OCI-LY7 (cell line): ENCODE results near the gene MTMR11. TPM values are rescaled to one million over a fixed set of nuclear protein-coding genes. Genes with fewer than 3 reads are reported as not detected.

Source experiments
- BruUV-seq: library from RNA; stranded (reverse); fragments of 400-500 nt; replicated peaks from 2 replicates; lab custom pipeline; 2021; lab: Mats Ljungman, UMichigan
- CTCF ChIA-PET: fragments of 300-600 bp; sonication (Branson Sonifier 250); formaldehyde crosslinking; loops from one replicate; lab custom pipeline; 2022; ENCODE audit warnings: antibody characterized with exemption; ENCODE audit not compliant: unreplicated experiment; lab: Charles Lee
- POLR2A ChIA-PET: fragments of 300-600 bp; sonication (Branson Sonifier 250); formaldehyde crosslinking; loops from one replicate; lab custom pipeline; 2022; ENCODE audit warnings: antibody characterized with exemption; lab: Charles Lee
- DNase-seq: peaks from one replicate; pipeline ENCODE4 v3.0.0-alpha.2; 2015; ENCODE audit warnings: low spot score
- H2AFZ ChIP-seq: fragments of 200-600 bp; sonication (generic), shearing (Covaris generic); 2 replicates; pipeline ENCODE4 v1.6.1; 2014; ENCODE audit warnings: mild to moderate bottlenecking, antibody characterized with exemption, low read length, moderate library complexity
- H3K27ac ChIP-seq: fragments of 200-600 bp; sonication (generic); 2 replicates; pipeline ENCODE4 v1.5.1; 2014; ENCODE audit warnings: mixed run types, low read depth, mild to moderate bottlenecking, moderate library complexity, low read length, inconsistent platforms; ENCODE audit not compliant: poor library complexity, severe bottlenecking
- H3K36me3 ChIP-seq: fragments of 200-600 bp; sonication (generic); 2 replicates; pipeline ENCODE4 v1.6.1; 2014; ENCODE audit warnings: mild to moderate bottlenecking, antibody characterized with exemption, low read length, moderate library complexity, mixed read lengths; ENCODE audit not compliant: insufficient read depth
- H3K4me1 ChIP-seq: fragments of 200-600 bp; sonication (generic); 2 replicates; pipeline ENCODE4 v1.5.1; 2014; ENCODE audit warnings: mild to moderate bottlenecking, low read length; ENCODE audit not compliant: insufficient read depth, poor library complexity, severe bottlenecking
- H3K4me2 ChIP-seq: fragments of 200-600 bp; sonication (generic); 2 replicates; pipeline ENCODE4 v1.6.1; 2014; ENCODE audit warnings: mild to moderate bottlenecking, low read length
- H3K4me3 ChIP-seq: fragments of 200-600 bp; sonication (generic); 2 replicates; pipeline ENCODE4 v1.5.1; 2014; ENCODE audit warnings: mild to moderate bottlenecking, low read depth, low read length; ENCODE audit not compliant: poor library complexity, severe bottlenecking
- H3K79me2 ChIP-seq: fragments of 200-600 bp; sonication (generic); 2 replicates; pipeline ENCODE4 v1.6.1; 2016; ENCODE audit warnings: low read depth, mild to moderate bottlenecking, low read length, moderate library complexity, mixed read lengths; ENCODE audit not compliant: insufficient read depth
- H3K9me2 ChIP-seq: fragments of 200-600 bp; sonication (generic); 2 replicates; pipeline ENCODE4 v1.6.1; 2016; ENCODE audit warnings: mild to moderate bottlenecking, low read length, mixed read lengths; ENCODE audit not compliant: insufficient read depth
- H3K9me3 ChIP-seq: fragments of 200-600 bp; sonication (generic); 2 replicates; pipeline ENCODE4 v1.6.1; 2014; ENCODE audit warnings: mild to moderate bottlenecking, mixed run types, low read length, mixed read lengths
- H4K20me1 ChIP-seq: fragments of 200-600 bp; sonication (generic); 2 replicates; pipeline ENCODE4 v1.6.1; 2014; ENCODE audit warnings: mild to moderate bottlenecking, antibody characterized with exemption, low read length, moderate library complexity, mixed read lengths; ENCODE audit not compliant: insufficient read depth
- CTCF ChIP-seq: fragments of 200-600 bp; sonication (generic); conservative IDR thresholded peaks from 2 replicates; pipeline ENCODE4 v1.5.1; 2014; ENCODE audit warnings: mild to moderate bottlenecking, antibody characterized with exemption, low read length, moderate library complexity, mixed read lengths
- EZH2phosphoT487 ChIP-seq: fragments of 200-600 bp; sonication (generic); IDR thresholded peaks from 2 replicates; pipeline ENCODE4 v1.6.1; 2018; ENCODE audit warnings: low read depth, borderline replicate concordance, mild to moderate bottlenecking, mixed run types, antibody characterized with exemption, low read length, moderate library complexity, mixed read lengths
- intact Hi-C: fragments of 100-400 bp; cut with micrococcal nuclease; formaldehyde crosslinking; loops from one replicate; pipeline ENCODE4 v1.10.0; 2022; ENCODE audit not compliant: unreplicated experiment
- total RNA-seq, 2 experiments: library from RNA; depleted of rRNA in 1 of 2; stranded (reverse); fragments of >200 nt in 1 of 2; shearing (Covaris generic) in 1 of 2; gene quantifications; 2 replicates each; pipeline ENCODE4 v1.2.3, GENCODE V29; 2014 to 2022

The MTMR11 gene
- total RNA-seq, 2 experiments from 2014 or later, result 0.09 TPM; not detected in 1

- Histone ChIP-seq H4K20me1 (no peaks in the 10 kb centered on the region), H3K79me2 (no peaks in the 10 kb centered on the region), H3K9me3 (no peaks in the 10 kb centered on the region), H3K27ac (no peak overlapping the region), H3K4me3 (no peak overlapping the region), H3K4me1 (peaks cover 30% of the 10 kb centered on the region), H3K36me3 (no peaks in the 10 kb centered on the region), H3K9me2 (no peaks in the 10 kb centered on the region), H2AFZ (no peak overlapping the region), H3K4me2 (no peak overlapping the region)
- CTCF ChIA-PET, result no interaction called here
- BruUV-seq, result no TSS peak
- TF ChIP-seq CTCF, result no peak
- no peak for TF ChIP-seq EZH2phosphoT487
- POLR2A ChIA-PET, result no interaction called here
- no peak for DNase-seq
- intact Hi-C loops, result no loop called here
These were observed 3.5 kb downstream of the MTMR11 start for GRCh38 chr1:149933208-149933607.

GRCh38 chr1:149932474-149932873 is 4.2 kb downstream of the MTMR11 start:
- Histone ChIP-seq H3K4me3 (no peak overlapping the region), H3K4me1 (peaks cover 27% of the 10 kb centered on the region), H3K4me2 (no peak overlapping the region), H4K20me1 (no peaks in the 10 kb centered on the region), H3K36me3 (no peaks in the 10 kb centered on the region), H2AFZ (no peak overlapping the region), H3K9me3 (no peaks in the 10 kb centered on the region), H3K27ac (no peak overlapping the region), H3K9me2 (no peaks in the 10 kb centered on the region), H3K79me2 (peaks cover under 1% of the 10 kb centered on the region; the same call in 1 of the 2 replicates)
- no peak for TF ChIP-seq EZH2phosphoT487
- no peak for TF ChIP-seq CTCF
- no TSS peak for BruUV-seq
- no peak for DNase-seq
- ChIA-PET CTCF (no interaction called here), POLR2A (no interaction called here)
- intact Hi-C loops, result no loop called here

- no peak for DNase-seq
- Histone ChIP-seq H3K36me3 (peaks cover 8% of the 10 kb centered on the region), H3K4me2 (no peak overlapping the region), H3K9me3 (no peaks in the 10 kb centered on the region), H4K20me1 (peaks cover 6% of the 10 kb centered on the region; the same call in 1 of the 2 replicates), H3K9me2 (no peaks in the 10 kb centered on the region), H3K4me1 (peaks cover 26% of the 10 kb centered on the region), H3K79me2 (peaks cover 12% of the 10 kb centered on the region), H2AFZ (no peak overlapping the region), H3K27ac (no peak overlapping the region), H3K4me3 (no peak overlapping the region)
- BruUV-seq, result no TSS peak
- TF ChIP-seq CTCF, result no peak
- TF ChIP-seq EZH2phosphoT487, result no peak
- POLR2A ChIA-PET, result interaction anchor here (0.7 kb wide), 1 partner anchor 137 kb away, joined by 3 read pairs; no protein-coding TSS in a partner anchor
- CTCF ChIA-PET, result no interaction called here
- intact Hi-C loops, result no loop called here
These were observed 5.4 kb downstream of the MTMR11 start for GRCh38 chr1:149931212-149931790.
